IMR-90 (cell line): Measurements from ENCODE around the gene FAM76A.

ENCODE experiments used
- BHLHE40 ChIP-seq: fragments of 150-350 bp; IDR thresholded peaks from 2 replicates; pipeline ENCODE4 v1.6.1; 2016; ENCODE audit warnings: mild to moderate bottlenecking, low read depth, low read length
- CEBPB ChIP-seq: IDR thresholded peaks from 2 replicates; pipeline ENCODE4 v1.6.1; 2012; ENCODE audit warnings: low read depth, low read length, improper control_type of control experiment
- CTCF ChIP-seq: conservative IDR thresholded peaks from 2 replicates; pipeline ENCODE4 v1.5.1; 2012; ENCODE audit warnings: mild to moderate bottlenecking, low read depth, low read length, improper control_type of control experiment
- ELK1 ChIP-seq: fragments of 150-350 bp; IDR thresholded peaks from 2 replicates; pipeline ENCODE4 v1.6.1; 2016; ENCODE audit warnings: low read depth, mild to moderate bottlenecking, low read length, moderate library complexity, borderline replicate concordance
- MAFK ChIP-seq: IDR thresholded peaks from 2 replicates; pipeline ENCODE4 v1.6.1; 2012; ENCODE audit warnings: low read depth, low read length, improper control_type of control experiment
- MAZ ChIP-seq: IDR thresholded peaks from 2 replicates; pipeline ENCODE4 v1.6.1; 2012; ENCODE audit warnings: low read depth, mild to moderate bottlenecking, low read length, improper control_type of control experiment, moderate library complexity, borderline replicate concordance
- MXI1 ChIP-seq: IDR thresholded peaks from 2 replicates; pipeline ENCODE4 v1.6.1; 2012; ENCODE audit warnings: low read depth, mild to moderate bottlenecking, low read length, moderate library complexity, borderline replicate concordance
- NFE2L2 ChIP-seq: fragments of 150-350 bp; IDR thresholded peaks from 2 replicates; pipeline ENCODE4 v1.6.1; 2016; ENCODE audit warnings: low read depth, mild to moderate bottlenecking, low read length
- POLR2A ChIP-seq: IDR thresholded peaks from 2 replicates; pipeline ENCODE4 v1.6.1; 2012; ENCODE audit warnings: mild to moderate bottlenecking, low read depth, low read length
- RAD21 ChIP-seq: IDR thresholded peaks from 2 replicates; pipeline ENCODE4 v1.6.1; 2012; ENCODE audit warnings: low read length, improper control_type of control experiment
- RCOR1 ChIP-seq: IDR thresholded peaks from 2 replicates; pipeline ENCODE4 v1.6.1; 2012; ENCODE audit warnings: mild to moderate bottlenecking, low read length, improper control_type of control experiment; ENCODE audit not compliant: insufficient replicate concordance
- SMC3 ChIP-seq: fragments of 150-350 bp; IDR thresholded peaks from 2 replicates; pipeline ENCODE4 v1.6.1; 2016; ENCODE audit warnings: low read depth, mild to moderate bottlenecking, antibody characterized with exemption, low read length, moderate library complexity

- no peak for TF ChIP-seq CTCF
- TF ChIP-seq NFE2L2, result no peak
- TF ChIP-seq POLR2A, result no peak
- TF ChIP-seq MXI1, result no peak
- TF ChIP-seq RAD21, result no peak
- no peak for TF ChIP-seq CEBPB
- TF ChIP-seq BHLHE40, result no peak
- no peak for TF ChIP-seq ELK1
- TF ChIP-seq MAZ, result no peak
- no peak for TF ChIP-seq MAFK
- no peak for TF ChIP-seq SMC3
- no peak for TF ChIP-seq RCOR1
Observed at GRCh38 chr1:27779122-27779521, 53.4 kb downstream of the FAM76A start.
